Brain microvascular endothelial cell (primary cell): ENCODE measurements around the gene ZNF385A.
A peak's percentile ranks its signal among the peaks of the same experiment; 100 is the strongest.

ENCODE experiments used
- DNase-seq: peaks from one replicate; pipeline ENCODE4 v3.0.0-alpha.2; 2020
- H3K27ac ChIP-seq: fragments of 250-450 bp; sonication (Bioruptor Pico); 2 replicates; pipeline ENCODE4 v1.5.1; 2020; ENCODE audit warnings: mild to moderate bottlenecking, moderate library complexity
- H3K27me3 ChIP-seq: fragments of 250-450 bp; sonication (Bioruptor Pico); replicated peaks from 2 replicates; pipeline ENCODE4 v1.5.1; 2020; ENCODE audit warnings: mild to moderate bottlenecking
- H3K36me3 ChIP-seq: fragments of 250-450 bp; sonication (Bioruptor Pico); replicated peaks from 2 replicates; pipeline ENCODE4 v1.5.1; 2020; ENCODE audit warnings: mild to moderate bottlenecking
- H3K4me3 ChIP-seq: 2 replicates; pipeline ENCODE4 v1.5.1; 2011; ENCODE audit warnings: low read depth, mild to moderate bottlenecking, control low read depth, low read length, moderate library complexity
- CTCF ChIP-seq: IDR thresholded peaks from 2 replicates; pipeline ENCODE4 v1.5.1; 2011; ENCODE audit warnings: low read depth, mild to moderate bottlenecking, moderate library complexity, low read length, control low read depth, inconsistent platforms; ENCODE audit errors: missing control alignments
- in situ Hi-C: cut with HindIII; loops from 2 replicates; pipeline ENCODE4 v1.10.0; 2017; ENCODE audit warnings: low sequenced_read_pairs, low pct_ligation_motif_present

Gene ZNF385A

GRCh38 chr12:54393743-54394142 lies 9.2 kb upstream of the ZNF385A start:
- Histone ChIP-seq H3K27me3 (no peaks in the 10 kb centered on the region), H3K4me3 (no peak overlapping the region), H3K27ac (no peak overlapping the region), H3K36me3 (peaks cover 48% of the 10 kb centered on the region)
- DNase-seq: no peak
- in situ Hi-C loops: no loop called here
- TF ChIP-seq CTCF: no peak

GRCh38 chr12:54393207-54393609 lies 8.7 kb upstream of the ZNF385A start:
- Histone ChIP-seq H3K4me3 (no peak overlapping the region), H3K27ac (no peak overlapping the region), H3K36me3 (peaks cover 44% of the 10 kb centered on the region), H3K27me3 (no peaks in the 10 kb centered on the region)
- no peak for DNase-seq
- in situ Hi-C loops: no loop called here
- no peak for TF ChIP-seq CTCF

- no peaks in the 10 kb centered on the region for H3K27me3 ChIP-seq
- no peak overlapping the region for H3K27ac ChIP-seq
- no peak overlapping the region for H3K4me3 ChIP-seq
- no peak for DNase-seq
- H3K36me3 ChIP-seq: peaks cover 38% of the 10 kb centered on the region
- in situ Hi-C loops: no loop called here
- no peak for TF ChIP-seq CTCF
These were observed 8.1 kb upstream of the ZNF385A start for GRCh38 chr12:54392485-54393206.

GRCh38 chr12:54390668-54391551 lies 6.4 kb upstream of the ZNF385A start:
- Histone ChIP-seq H3K4me3 (peak overlapping the region; percentile 37), H3K36me3 (peaks cover 21% of the 10 kb centered on the region), H3K27ac (no peak overlapping the region), H3K27me3 (no peaks in the 10 kb centered on the region)
- in situ Hi-C loops: no loop called here
- DNase-seq: no peak
- peak; percentile 33 for TF ChIP-seq CTCF

GRCh38 chr12:54390176-54390667 lies 5.7 kb upstream of the ZNF385A start:
- H3K27ac ChIP-seq: no peak overlapping the region
- peaks cover 14% of the 10 kb centered on the region for H3K36me3 ChIP-seq
- DNase-seq: no peak
- TF ChIP-seq CTCF: no peak
- no peak overlapping the region for H3K4me3 ChIP-seq
- H3K27me3 ChIP-seq: no peaks in the 10 kb centered on the region
- in situ Hi-C loops: no loop called here
